Heart left ventricle (tissue), 16 donors: ENCODE results near the gene IPO13. TPM values are rescaled to one million over a fixed set of nuclear protein-coding genes. Genes with fewer than 3 reads are reported as not detected.

Source experiments
- ATAC-seq, 4 donors: fragments of 200-7000 bp; cut with Tn5 transposase; one replicate each; pipeline ENCODE4 v1.9.1; 2020 to 2022; ENCODE audit warnings: moderate library complexity in 4 of 4, mild to moderate bottlenecking in 3 of 4, moderate number of reproducible peaks in 1 of 4
- DNase-seq, 5 donors: peaks; one replicate each; pipeline ENCODE4 v3.0.0-alpha.2; 2020
- H3K27ac ChIP-seq, 12 donors: fragments of 200-600 bp; sonication (generic) in 4 of 12; one replicate each; pipeline versions ENCODE4 v1.5.0 to v1.8.0; 2016 to 2022; ENCODE audit warnings: mild to moderate bottlenecking in 2 of 12
- H3K27me3 ChIP-seq, 9 donors: fragments of 200-600 bp; sonication (generic) in 2 of 9; one replicate each; pipeline versions ENCODE4 v1.5.1 to v1.8.0; 2016 to 2022; ENCODE audit warnings: mild to moderate bottlenecking in 3 of 9
- H3K36me3 ChIP-seq, 9 donors: fragments of 200-600 bp; sonication (generic) in 2 of 9; one replicate each; pipeline versions ENCODE4 v1.5.0 to v1.8.0; 2018 to 2022; ENCODE audit warnings: mild to moderate bottlenecking in 2 of 9
- H3K4me1 ChIP-seq, 12 donors: fragments of 200-600 bp; sonication (generic) in 4 of 12; one replicate each; pipeline versions ENCODE4 v1.5.0 to v1.8.0; 2016 to 2022; ENCODE audit warnings: mild to moderate bottlenecking in 3 of 12
- H3K4me3 ChIP-seq, 12 donors: fragments of 200-600 bp; sonication (generic) in 4 of 12; one replicate each; pipeline versions ENCODE4 v1.5.0 to v1.8.0; 2017 to 2022; ENCODE audit warnings: mild to moderate bottlenecking in 9 of 12, moderate library complexity in 4 of 12
- H3K9me3 ChIP-seq, 12 donors: fragments of 200-600 bp; sonication (generic) in 4 of 12; one replicate each; pipeline versions ENCODE4 v1.5.0 to v1.8.0; 2016 to 2022; ENCODE audit warnings: mild to moderate bottlenecking in 1 of 12
- POLR2A ChIP-seq, 2 donors: fragments of 450-650 bp; IDR thresholded peaks; one replicate each; pipeline ENCODE4 v1.6.1; 2017; ENCODE audit warnings: antibody characterized with exemption in 2 of 2, mild to moderate bottlenecking in 2 of 2, moderate library complexity in 2 of 2
- WGBS, 4 donors: extraction: QIAGEN DNeasy Blood & Tissue Kit in 2 of 4; methylation state at CpG; one replicate each; pipeline versions ENCODE4 v1.1.5 to v1.1.7; 2013 to 2018; 5-methylcytosine and 5-hydroxymethylcytosine counted together
- intact Hi-C, 10 donors: fragments of 100-400 bp; cut with DNase I; formaldehyde crosslinking; loops; one replicate each; pipeline versions ENCODE4 v1.11.1 to v1.14.2; 2022
- polyA plus RNA-seq, 2 donors: library from polyadenylated mRNA; stranded (reverse); fragments of 200-250 nt; gene quantifications; one replicate each; pipeline ENCODE4 v1.2.3, GENCODE V29; 2013
- total RNA-seq, 9 donors: library from RNA; depleted of rRNA in 2 of 9; stranded (reverse); fragments of >200 nt in 2 of 9; fragmentation: NEBNext Ultra II Directional in 3 of 9; extraction: Animal tissue kit (Norgen Biotek cat#: 25700) in 3 of 9; gene quantifications; one replicate each; pipeline versions ENCODE4 v1.1.0 to v1.2.4, GENCODE V29; 2016 to 2023
- TF ChIP-seq, protein P1 (sequence below), 12 donors: fragments of 200-600 bp; sonication (generic) in 4 of 12; IDR thresholded peaks; one replicate each; pipeline versions ENCODE4 v1.5.0 to v1.8.0; 2018 to 2022; ENCODE audit warnings: antibody characterized with exemption in 12 of 12, mild to moderate bottlenecking in 5 of 12
- donor health status: ischemic (EF 13 %, LVEDD 7.1; RV severe dilation, severe dysfunction).
- donor health status: healthy with polysubstance abuse.
- donor health status: DM: no; HTN: yes; CAD: no.
- donor health status: DM: no; HTN: no; CAD: no.
- donor health status: ischemic (EF 25% LVEDD 6.9; RV normal size, moderate dysfunction).
- donor health status: ischemic (EF 25% LVEDD 5.7; RV mildly dilated, moderate dysfunction).
- donor health status: healthy.
- donor health status: DM: yes; HTN: yes; CAD: no.
- donor health status: ischemic (EF 35%, LVEDD 5.7; RV mildly dilated, moderate dysfunction).
- donor health status: nonischemic (EF 11% LVEDD 7.7; RV severe dilation, severe dysfunction).
- donor health status: DM: yes; HTN: yes; CAD: no.
- donor health status: PGD.
- donor health status: ischemic (EF 29% LVEDD 5.4; RV normal size, mild dysfunction).
- donor health status: nonischemic (EF 23%, LVEDD 6.1; RV moderate dilation, normal function).

The IPO13 gene
- total and polyA plus RNA-seq, 11 donors, result 29.9 to 71.0 (median 54.6) TPM

DNA sequence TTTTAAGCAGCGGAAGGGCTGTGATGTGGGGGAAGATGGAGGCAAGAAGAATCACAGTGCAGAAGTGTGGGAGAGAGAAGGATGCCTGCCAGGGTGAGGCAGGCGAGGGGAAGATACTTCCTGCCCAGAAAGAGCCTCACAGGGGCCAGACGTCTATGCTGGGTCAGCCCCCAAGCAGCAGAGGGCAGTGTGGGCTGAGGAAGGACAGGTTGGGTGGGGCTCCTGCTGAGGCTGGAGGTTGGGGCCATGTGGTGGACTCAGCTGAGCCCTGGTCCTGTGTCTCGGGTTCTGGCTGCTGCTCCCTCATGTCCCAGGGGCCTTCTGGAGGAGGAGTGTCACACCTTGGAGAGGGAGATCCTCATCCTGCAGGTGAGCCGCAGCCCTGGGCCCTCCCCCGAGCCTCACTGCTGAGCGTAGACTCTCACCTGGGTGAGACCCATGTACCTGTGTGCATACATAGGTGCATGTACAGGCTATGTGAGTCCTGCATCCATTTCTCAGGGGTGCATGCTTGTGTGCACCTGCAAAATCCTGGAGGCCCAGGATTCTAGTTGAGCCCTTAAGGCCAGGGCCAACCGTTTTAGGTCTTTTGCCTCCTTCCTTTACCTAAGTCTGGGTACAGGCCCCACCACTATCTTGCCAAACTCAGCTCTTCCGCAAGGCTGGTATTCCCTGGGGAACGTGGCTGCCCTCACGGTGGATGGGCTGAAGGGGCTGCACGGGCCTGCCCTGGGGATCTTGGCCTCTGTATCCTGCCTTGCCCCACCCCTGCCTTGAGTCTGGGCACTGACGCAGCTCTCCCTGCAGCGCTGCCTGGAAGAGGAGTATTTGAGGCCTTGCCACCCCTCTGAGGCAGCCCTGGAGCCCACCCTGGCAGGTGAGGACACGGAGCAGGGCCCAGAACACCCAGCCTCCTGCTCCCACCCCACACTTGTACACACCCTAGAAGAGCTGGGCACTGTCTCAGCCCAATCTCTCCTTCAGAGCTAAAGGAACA lies 48.3 kb downstream of the IPO13 start:
- no peak overlapping the region for H3K4me3 ChIP-seq
- ATAC-seq, result no peak
- no peak for DNase-seq
- no peaks in the 10 kb centered on the region for H3K36me3 ChIP-seq
- intact Hi-C loops, result no loop called here
- peaks cover 0 to 27% (median 13%) of the 10 kb centered on the region in 12 donors for H3K4me1 ChIP-seq
- H3K27ac ChIP-seq, result no peak overlapping the region
- no peaks in the 10 kb centered on the region for H3K27me3 ChIP-seq
- no peaks in the 10 kb centered on the region for H3K9me3 ChIP-seq
- TF ChIP-seq, protein P1, sequence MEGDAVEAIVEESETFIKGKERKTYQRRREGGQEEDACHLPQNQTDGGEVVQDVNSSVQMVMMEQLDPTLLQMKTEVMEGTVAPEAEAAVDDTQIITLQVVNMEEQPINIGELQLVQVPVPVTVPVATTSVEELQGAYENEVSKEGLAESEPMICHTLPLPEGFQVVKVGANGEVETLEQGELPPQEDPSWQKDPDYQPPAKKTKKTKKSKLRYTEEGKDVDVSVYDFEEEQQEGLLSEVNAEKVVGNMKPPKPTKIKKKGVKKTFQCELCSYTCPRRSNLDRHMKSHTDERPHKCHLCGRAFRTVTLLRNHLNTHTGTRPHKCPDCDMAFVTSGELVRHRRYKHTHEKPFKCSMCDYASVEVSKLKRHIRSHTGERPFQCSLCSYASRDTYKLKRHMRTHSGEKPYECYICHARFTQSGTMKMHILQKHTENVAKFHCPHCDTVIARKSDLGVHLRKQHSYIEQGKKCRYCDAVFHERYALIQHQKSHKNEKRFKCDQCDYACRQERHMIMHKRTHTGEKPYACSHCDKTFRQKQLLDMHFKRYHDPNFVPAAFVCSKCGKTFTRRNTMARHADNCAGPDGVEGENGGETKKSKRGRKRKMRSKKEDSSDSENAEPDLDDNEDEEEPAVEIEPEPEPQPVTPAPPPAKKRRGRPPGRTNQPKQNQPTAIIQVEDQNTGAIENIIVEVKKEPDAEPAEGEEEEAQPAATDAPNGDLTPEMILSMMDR (IDR thresholded peaks at IDR 0.05), result peak in 2 of 12 donors; percentile 10 to 17
- no peak for TF ChIP-seq POLR2A (IDR thresholded peaks at IDR 0.05)
- 76 to 81% (median 79%) methylated on average over 12 to 15 of the region's 15 CpGs for WGBS, 4 donors

DNA sequence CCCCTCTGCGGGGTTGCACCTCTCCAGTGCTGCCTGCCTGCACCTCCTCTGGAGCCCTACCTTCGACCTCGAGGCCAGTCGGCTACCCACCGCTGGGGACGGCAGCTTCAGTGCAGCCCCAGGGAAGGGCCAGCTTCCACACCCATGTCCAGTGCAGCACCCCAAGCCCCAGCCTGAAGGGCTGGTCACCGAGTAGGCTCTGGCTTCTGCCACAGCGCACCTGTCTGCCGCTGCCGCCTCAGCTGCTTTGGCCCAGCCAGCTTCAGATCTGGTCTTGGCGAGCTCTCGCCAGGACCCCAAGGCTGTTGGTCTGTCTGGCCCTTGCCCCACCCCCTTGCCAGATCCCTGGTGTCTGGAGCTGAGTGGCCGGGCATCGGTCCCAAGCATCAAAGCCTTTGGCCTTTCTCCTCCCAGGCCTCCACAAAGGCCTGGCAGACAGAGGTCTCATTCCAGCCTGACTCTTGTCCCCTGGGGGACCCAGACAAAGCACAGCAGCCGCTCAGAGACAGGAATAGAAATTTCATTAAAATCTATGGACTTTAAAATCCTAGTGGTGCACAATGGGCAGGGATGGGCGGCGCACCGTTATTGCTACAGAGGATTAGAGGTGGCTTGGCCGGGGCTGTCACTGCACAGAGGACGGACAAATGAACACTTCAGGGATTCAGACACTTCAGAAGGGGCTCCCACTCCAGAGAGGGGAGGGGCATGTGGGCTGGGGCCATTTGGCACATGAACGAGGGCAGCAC lies 49.4 kb downstream of the IPO13 start:
- no peaks in the 10 kb centered on the region for H3K36me3 ChIP-seq
- H3K9me3 ChIP-seq, result no peaks in the 10 kb centered on the region
- TF ChIP-seq, protein P1 (IDR thresholded peaks at IDR 0.05), result no peak
- TF ChIP-seq POLR2A (IDR thresholded peaks at IDR 0.05), result no peak
- 74 to 84% (median 80%) methylated on average over 14 to 21 of the region's 21 CpGs for WGBS, 4 donors
- peaks cover 0 to 19% (median 6%) of the 10 kb centered on the region in 12 donors for H3K4me1 ChIP-seq
- DNase-seq (no peak), ATAC-seq (no peak)
- H3K27ac ChIP-seq, result no peak overlapping the region
- H3K27me3 ChIP-seq, result no peaks in the 10 kb centered on the region
- H3K4me3 ChIP-seq, result no peak overlapping the region
- intact Hi-C loops, result no loop called here

DNA sequence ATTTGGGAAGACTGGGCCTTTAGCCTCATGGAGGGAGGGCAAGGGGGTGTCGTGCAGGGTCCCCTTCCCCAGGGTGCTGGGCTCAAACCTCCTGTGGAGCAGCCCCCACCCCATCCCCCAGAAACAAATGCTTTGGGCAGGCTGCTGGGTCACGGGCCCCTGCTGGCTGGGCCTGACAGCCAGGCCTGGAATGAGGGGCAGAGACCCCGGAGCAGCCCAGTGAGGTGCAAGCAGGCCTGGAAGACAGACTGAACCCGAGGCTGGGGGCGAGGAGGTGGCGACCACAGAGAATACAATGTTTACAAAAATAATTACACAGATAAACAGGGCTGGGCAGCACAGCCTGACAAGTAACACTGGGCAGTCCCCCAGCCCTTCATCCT lies 50.0 kb downstream of the IPO13 start:
- DNase-seq (no peak), ATAC-seq (no peak)
- H3K4me1 ChIP-seq, result peaks cover 0 to 17% (median 6%) of the 10 kb centered on the region in 12 donors
- WGBS, 4 donors, result 71 to 87% (median 79%) methylated on average over 6 of the region's 6 CpGs
- H3K36me3 ChIP-seq, result no peaks in the 10 kb centered on the region
- H3K27ac ChIP-seq, result no peak overlapping the region
- TF ChIP-seq POLR2A (IDR thresholded peaks at IDR 0.05), result no peak
- intact Hi-C loops, result no loop called here
- no peak overlapping the region for H3K4me3 ChIP-seq
- no peaks in the 10 kb centered on the region for H3K9me3 ChIP-seq
- no peaks in the 10 kb centered on the region for H3K27me3 ChIP-seq

DNA sequence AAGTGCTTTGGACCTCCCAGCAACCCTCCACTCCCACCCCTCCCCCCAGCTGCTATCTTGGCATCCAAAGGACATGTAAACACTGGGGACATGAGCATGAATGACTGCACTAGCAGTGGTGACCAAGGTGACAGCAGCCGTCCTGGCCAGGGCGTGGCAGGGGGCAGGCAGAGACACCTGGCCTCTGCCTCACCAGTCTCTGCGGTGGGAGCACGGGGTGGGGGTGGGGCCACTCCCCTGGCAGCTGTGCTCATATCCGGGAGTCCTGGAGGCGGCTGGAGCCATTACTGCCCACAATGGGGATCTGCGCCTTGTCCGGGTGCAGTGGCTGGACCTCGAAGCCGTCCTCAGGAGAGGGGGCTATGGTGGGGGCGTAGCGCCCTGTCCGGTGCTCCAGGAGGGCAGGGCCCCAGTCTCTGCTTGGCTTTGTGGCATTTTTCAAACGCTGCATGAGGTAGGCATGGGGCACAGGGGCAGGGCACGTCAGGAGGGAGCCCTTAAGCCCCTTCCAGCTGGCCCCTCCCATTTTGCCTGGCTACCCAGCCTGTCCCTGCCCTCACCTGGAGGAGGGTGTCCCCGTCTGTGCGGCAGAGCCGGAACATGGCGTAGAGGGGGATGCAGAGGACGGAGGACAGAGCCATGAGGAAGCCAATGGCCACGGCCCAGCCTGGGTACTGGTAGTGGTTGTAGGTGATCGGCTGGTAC lies 50.7 kb downstream of the IPO13 start:
- Histone ChIP-seq H3K9me3 (no peaks in the 10 kb centered on the region), H3K27me3 (no peaks in the 10 kb centered on the region), H3K4me3 (no peak overlapping the region), H3K4me1 (peaks cover 0 to 11% (median 2%) of the 10 kb centered on the region in 12 donors), H3K27ac (no peak overlapping the region), H3K36me3 (no peaks in the 10 kb centered on the region)
- DNase-seq, result no peak
- ATAC-seq, result no peak
- no peak for TF ChIP-seq POLR2A (IDR thresholded peaks at IDR 0.05)
- TF ChIP-seq, protein P1 (IDR thresholded peaks at IDR 0.05), result no peak
- intact Hi-C loops, result no loop called here
- WGBS, 4 donors, result 82 to 89% (median 84%) methylated on average over 18 to 22 of the region's 22 CpGs
